VCaP (cell line): ENCODE measurements around the gene GPATCH3.

Experiments
- H3K27ac ChIP-seq: fragments of 450-650 bp; 2 replicates; pipeline ENCODE4 v1.5.1; 2017
- TF ChIP-seq, protein P1 (sequence below): fragments of 450-650 bp; conservative IDR thresholded peaks from 2 replicates; pipeline ENCODE4 v1.5.1; 2017; ENCODE audit warnings: mild to moderate bottlenecking, moderate library complexity

GPATCH3 gene

DNA sequence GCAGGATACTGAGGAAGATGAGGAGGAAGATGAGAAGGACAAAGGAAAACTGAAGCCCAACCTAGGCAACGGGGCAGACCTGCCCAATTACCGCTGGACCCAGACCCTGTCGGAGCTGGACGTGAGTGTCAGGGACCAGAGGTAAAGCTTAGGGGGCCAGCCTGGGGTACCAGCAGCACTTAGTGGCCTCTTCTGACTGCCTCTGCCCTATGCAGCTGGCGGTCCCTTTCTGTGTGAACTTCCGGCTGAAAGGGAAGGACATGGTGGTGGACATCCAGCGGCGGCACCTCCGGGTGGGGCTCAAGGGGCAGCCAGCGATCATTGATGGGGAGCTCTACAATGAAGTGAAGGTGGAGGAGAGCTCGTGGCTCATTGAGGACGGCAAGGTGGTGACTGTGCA, 42.4 kb upstream of the GPATCH3 start:
- H3K27ac ChIP-seq = no peak overlapping the region
- TF ChIP-seq, protein P1, sequence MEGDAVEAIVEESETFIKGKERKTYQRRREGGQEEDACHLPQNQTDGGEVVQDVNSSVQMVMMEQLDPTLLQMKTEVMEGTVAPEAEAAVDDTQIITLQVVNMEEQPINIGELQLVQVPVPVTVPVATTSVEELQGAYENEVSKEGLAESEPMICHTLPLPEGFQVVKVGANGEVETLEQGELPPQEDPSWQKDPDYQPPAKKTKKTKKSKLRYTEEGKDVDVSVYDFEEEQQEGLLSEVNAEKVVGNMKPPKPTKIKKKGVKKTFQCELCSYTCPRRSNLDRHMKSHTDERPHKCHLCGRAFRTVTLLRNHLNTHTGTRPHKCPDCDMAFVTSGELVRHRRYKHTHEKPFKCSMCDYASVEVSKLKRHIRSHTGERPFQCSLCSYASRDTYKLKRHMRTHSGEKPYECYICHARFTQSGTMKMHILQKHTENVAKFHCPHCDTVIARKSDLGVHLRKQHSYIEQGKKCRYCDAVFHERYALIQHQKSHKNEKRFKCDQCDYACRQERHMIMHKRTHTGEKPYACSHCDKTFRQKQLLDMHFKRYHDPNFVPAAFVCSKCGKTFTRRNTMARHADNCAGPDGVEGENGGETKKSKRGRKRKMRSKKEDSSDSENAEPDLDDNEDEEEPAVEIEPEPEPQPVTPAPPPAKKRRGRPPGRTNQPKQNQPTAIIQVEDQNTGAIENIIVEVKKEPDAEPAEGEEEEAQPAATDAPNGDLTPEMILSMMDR = no peak

DNA sequence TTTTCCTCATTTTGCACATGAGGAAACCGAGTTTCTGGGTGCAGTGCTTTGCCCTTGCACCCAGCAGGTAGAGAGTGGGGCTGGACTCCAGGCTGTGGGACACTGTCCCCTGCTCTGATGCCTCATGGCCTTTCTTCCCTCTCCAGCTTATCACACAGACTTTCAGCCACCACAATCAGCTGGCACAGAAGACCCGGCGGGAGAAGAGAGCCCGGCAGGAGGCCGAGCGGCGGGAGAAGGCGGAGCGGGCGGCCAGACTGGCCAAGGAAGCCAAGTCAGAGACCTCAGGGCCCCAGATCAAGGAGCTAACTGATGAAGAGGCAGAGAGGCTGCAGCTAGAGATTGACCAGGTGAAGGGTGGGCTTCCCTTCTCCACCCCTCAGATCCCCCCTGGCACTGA, 41.0 kb upstream of the GPATCH3 start:
- TF ChIP-seq, protein P1 = no peak
- no peak overlapping the region for H3K27ac ChIP-seq

DNA sequence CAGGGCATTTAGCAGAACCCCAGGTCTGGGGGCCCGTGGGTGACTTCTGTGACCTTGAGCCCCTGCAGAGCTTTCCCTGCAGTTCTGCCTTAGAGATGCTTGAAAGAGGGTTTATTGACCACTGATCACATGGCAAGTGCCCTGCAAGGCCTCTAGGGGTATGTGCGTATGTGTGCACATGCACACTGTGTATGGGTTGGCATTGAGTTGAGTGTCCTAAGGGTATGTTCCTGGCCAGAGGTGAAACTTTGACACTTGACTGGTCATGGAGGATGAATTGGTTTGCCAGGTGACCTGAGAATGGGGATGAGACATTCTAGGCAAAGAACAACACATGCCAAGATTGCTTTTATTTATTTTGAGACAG, 38.4 kb upstream of the GPATCH3 start:
- H3K27ac ChIP-seq = no peak overlapping the region
- TF ChIP-seq, protein P1 = no peak

DNA sequence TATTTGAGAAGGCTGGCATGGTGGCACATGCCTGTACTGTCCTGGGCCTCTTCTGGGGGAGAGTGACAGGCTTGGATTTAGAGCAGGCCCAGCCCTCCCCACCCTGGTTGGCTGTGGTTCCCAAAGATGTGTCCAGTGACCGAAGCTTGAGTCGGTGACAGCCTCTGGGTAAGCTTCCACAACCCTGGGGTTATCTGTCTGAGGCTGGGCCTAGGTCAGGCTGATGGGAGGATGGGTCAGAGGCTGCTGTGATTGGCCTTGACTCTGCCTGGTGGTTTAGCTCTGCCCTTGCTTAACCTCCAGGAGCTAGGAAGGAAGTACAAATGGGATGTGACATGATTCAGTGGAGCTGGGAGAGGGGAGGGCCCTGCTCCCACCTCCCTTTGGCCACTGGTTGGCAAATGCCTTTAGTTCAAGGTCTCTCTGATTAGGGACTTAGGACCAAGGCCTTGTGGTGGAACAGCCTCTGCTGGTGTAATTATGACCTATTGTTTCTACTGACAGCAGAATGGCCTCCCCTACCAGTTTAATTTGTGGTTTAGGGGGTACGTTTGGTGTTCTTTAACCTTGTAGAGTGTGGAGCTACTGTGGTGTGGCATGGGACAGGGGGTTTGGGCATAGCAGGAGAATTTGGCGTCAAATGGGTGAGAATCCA, 37.9 kb upstream of the GPATCH3 start:
- no peak overlapping the region for H3K27ac ChIP-seq
- TF ChIP-seq, protein P1 = no peak

DNA sequence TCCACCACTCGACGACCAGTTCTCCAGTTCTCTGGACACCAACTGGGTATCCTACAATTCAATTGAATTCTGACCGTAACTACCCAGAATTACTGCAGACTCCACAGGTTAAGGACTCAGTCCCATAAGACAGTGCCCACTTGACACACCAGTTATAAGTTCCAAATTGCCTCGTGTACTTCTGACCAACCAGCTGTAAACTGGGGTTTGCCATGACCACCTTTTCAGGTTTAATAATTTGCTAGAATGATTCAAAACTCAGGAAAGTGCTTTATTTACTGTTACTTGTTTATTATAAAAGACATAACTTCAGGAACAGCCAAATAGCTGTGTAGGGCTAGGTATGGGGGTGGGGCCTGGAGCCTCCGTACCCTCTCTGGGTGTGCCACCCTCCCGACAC, 36.6 kb upstream of the GPATCH3 start:
- TF ChIP-seq, protein P1 = no peak
- H3K27ac ChIP-seq = no peak overlapping the region

DNA sequence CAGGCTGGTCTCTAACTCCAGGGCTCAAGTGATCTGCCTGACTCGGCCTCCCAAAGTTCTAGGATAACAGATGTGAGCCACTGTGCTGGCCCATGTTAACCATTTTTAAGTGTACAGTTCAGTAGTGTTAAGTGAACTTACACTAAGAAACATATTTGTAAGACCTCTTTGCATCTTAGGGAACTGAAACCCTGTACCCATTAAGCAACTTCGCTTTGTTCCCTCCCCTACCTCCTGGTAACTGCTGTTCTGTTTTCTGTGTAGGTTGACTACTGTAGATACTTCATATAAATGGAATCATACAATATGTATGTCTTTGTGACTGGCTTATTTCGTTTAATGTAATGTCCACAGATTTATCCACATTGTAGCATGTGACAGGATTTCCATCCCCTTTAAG, 32.3 kb upstream of the GPATCH3 start:
- TF ChIP-seq, protein P1 = no peak
- no peak overlapping the region for H3K27ac ChIP-seq

DNA sequence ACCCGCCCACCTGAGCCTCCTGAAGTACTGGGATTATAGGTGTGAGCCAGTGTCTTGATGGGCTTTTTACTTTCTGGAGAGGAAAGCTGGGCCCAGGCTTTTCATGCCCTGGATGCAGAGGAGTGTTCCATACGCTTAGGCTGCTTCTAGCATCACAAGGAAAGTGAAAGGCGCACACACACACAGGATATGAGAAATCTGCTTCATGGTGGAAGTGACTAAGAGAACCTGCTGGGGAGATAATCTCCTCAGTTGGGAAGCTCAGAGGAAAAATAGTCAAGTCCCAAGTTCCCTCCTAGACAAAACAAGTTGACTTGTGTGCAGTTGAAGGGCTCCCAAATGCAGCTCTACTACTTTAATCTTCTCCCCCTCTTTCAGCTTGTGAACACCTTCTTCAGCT, 23.4 kb upstream of the GPATCH3 start:
- TF ChIP-seq, protein P1 = no peak
- H3K27ac ChIP-seq = no peak overlapping the region
